GM18520 (cell line): ENCODE data around the gene CA6.
"Not testable (repeated sequence)": the region's sequence is repeated elsewhere in the genome, so short reads cannot be mapped to it uniquely, and the experiment has no call there.

ENCODE experiments used
- ATAC-seq: cut with Tn5 transposase; IDR thresholded peaks from one replicate; pipeline ENCODE4 v1.9.1; 2021; ENCODE audit not compliant: unreplicated experiment

Gene CA6

GRCh38 chr1:8968902-8969301, 23.2 kb downstream of the CA6 start:
- not testable (repeated sequence) for ATAC-seq

DNA sequence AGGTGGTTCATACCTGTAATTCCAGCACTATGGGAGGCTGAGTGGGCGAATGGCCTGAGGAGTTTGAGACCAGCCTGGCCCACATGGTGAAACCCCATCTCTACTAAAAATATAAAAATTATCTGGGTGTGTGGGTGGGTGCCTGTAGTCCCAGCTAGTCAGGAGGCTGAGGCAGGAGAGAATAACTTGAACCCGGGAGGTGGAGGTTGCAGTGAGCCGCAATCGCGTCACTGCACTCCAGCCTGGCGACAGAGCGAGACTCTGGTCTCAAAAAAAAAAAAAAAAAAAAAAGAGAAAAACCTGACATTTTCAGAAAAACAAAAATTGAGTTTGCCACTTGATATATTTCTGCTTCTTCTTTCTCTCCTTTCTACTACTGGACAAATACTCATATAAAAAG, 24.3 kb downstream of the CA6 start:
- no peak for ATAC-seq

DNA sequence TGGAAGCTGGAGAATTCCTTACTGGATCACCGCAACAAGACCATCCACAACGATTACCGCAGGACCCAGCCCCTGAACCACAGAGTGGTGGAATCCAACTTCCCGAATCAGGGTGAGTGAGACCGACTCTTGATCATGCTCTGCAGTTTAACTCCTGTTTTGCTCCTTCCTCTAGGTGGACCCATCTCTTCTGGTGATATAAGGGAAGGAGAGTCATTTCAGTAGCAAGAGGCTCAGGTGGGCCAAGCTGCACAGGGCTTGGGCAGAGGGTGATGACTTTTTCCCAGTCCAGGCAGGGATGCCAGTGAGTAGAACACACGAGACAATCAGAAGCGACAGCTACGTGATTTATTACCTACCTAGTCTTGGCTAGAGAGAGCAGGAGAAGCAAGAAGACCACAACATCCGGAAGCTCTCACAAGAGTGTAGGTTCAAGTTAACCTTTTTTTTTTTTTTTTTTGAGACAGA, 25.2 kb downstream of the CA6 start:
- ATAC-seq = no peak

DNA sequence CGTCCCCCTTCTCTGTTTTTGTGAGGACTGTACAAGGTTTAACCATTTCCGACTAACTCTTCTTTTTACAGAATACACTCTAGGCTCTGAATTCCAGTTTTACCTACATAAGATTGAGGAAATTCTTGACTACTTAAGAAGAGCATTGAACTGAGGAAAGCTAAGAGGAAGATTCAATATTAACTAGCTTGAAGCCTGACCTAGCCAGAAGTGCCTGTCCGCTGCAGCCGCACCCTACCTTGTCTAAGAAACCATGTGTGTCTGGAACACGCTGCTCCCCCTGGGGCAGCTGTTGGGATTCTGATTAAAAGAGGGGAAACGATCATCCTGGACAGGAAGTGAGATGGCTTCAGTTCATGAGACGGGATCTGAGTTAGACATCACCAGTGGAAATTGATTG, 28.9 kb downstream of the CA6 start:
- no peak for ATAC-seq

- ATAC-seq = no peak
These were observed 30.7 kb downstream of the CA6 start for GRCh38 chr1:8976338-8976737.

GRCh38 chr1:8976896-8977450, 31.3 kb downstream of the CA6 start:
- ATAC-seq = no peak

DNA sequence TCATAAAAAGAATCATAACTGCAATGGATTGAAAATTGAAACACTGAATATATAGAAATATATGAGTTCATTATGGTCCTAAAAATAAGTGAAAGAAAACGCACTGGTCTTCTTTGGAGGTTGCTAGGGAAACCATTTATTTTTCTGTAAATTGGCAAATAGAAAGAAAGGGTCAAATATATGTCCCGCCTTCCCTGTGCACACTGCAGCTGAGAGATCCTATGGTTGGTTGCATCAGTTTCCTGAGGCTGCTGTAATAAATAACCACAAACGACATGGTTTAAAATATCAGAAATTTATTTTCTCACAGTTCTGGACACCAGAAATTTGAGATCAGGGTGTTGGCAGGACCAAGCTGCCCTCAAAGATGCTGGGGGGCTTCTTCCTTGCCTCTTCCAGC, 35.0 kb downstream of the CA6 start:
- no peak for ATAC-seq

GRCh38 chr1:8981169-8981568, 35.5 kb downstream of the CA6 start:
- ATAC-seq = no peak

DNA sequence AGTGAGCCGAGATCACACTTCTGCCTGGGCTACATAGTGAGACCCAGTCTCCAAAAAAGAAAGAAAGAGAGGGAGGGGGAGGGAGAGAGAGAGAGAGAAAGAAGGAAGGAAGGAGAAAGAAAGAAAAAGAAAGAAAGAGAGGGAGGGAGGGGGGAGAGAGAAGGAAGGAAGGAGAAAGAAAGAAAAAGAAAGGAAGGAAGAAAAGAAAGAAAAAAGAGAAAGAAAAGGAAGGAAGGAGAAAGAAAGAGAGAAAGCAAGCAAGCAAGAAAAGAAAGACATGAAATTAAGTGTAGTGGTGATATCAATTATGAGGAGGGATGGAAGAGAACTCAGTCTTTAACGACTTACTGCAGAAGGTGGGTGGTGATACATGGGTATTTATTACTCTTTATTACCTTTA, 38.5 kb downstream of the CA6 start:
- no peak for ATAC-seq

DNA sequence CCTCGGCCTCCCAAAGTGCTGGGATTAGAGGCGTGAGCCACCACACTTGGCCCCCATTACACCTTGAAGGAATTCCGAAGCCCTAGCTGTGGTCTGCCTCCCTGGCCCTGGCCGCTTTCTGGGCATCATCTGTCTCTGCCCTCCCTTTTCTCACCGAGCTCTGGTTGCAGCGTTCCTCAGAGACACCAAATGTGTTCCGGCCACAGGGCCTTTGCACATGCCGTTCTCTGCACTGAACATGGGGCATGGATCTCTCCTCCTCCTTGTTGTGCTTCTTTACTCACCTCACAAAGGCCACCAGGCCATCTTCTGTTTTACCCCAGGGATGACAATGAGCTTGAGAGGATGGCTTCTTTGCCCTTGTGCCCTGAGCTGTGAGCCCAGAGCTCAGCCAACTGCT, 39.3 kb downstream of the CA6 start:
- no peak for ATAC-seq

GRCh38 chr1:8985915-8986813, 40.5 kb downstream of the CA6 start:
- no peak for ATAC-seq

- no peak for ATAC-seq
These were observed 41.1 kb downstream of the CA6 start for GRCh38 chr1:8986814-8987190.

GRCh38 chr1:8987881-8988617, 42.4 kb downstream of the CA6 start:
- ATAC-seq = no peak

GRCh38 chr1:8988618-8988967, 42.9 kb downstream of the CA6 start:
- ATAC-seq = no peak

DNA sequence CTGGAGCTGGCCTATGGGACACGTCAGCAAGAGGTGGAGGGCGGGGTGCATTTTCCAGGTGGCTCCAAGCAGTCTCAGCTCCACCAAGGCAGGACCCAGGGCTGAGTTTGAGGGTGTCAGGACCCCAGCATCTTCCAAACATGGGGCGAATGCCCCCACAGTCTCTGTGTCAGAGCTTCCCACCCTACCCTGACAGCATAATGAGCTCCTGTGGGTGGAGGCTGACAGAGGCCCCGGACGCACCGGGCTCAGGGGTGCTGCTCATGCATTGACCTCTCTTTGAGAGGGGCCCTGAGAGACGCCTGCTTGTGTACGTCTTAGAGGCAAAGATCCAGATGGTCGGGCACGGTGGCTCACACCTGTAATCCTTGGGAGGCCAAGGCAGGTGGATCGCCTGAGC, 43.4 kb downstream of the CA6 start:
- no peak for ATAC-seq

GRCh38 chr1:8989821-8990220, 44.2 kb downstream of the CA6 start:
- ATAC-seq = no peak

DNA sequence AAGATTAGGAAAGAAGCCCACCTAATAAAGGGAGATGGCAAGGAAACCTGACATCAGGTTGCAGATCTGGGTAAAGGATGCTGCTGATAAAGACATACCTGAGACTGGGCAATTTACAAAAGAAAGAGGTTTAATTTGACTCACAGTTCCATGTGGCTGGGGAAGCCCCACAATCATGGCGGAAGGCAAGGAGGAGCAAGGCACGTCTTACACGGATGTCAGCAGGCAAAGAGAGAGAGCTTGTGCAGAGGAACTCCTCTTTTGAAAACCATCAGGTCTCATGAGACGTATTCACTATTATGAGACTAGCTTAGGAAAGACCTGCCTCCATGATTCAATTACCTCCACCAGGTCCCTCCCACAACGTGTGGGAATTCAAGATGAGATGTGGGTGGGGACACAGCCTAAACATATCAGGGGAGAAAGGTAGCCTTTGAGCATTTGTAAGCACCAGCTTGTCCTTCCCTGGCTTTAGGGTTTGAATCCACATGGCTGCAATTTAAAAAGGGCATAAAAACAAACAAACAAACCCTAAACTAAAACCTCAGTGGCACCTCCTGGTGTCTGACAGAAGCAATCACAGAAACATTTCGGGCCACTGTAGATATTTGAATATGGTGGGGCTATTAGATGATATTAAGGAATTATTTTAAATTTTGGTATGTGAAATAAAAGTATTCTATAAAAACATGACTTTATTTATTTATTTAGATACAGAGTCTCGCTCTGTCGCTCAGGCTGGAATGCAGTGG, 47.4 kb downstream of the CA6 start:
- ATAC-seq = no peak

GRCh38 chr1:8993962-8994675, 48.5 kb downstream of the CA6 start:
- not testable (repeated sequence) for ATAC-seq

GRCh38 chr1:9001534-9002214, 56.0 kb downstream of the CA6 start:
- ATAC-seq = not testable (repeated sequence)

GRCh38 chr1:9002215-9002560, 56.5 kb downstream of the CA6 start:
- ATAC-seq = not testable (repeated sequence)
